OCI-LY1 (cell line): ENCODE results near the gene FANCI.

Source experiments
- CTCF ChIP-seq: fragments of 200-600 bp; sonication (generic), shearing (Covaris generic); IDR thresholded peaks from 2 replicates; pipeline ENCODE4 v1.5.1; 2017; ENCODE audit warnings: mild to moderate bottlenecking, antibody characterized with exemption, low read length, moderate library complexity, mixed read lengths
- EZH2 ChIP-seq: fragments of 200-600 bp; sonication (generic), shearing (Covaris generic); IDR thresholded peaks from 2 replicates; pipeline ENCODE4 v1.8.0; 2017; ENCODE audit warnings: borderline replicate concordance, mixed run types, mild to moderate bottlenecking, antibody characterized with exemption, low read length, moderate library complexity, mixed read lengths

GRCh38 chr15:89358435-89358754 is 114.6 kb downstream of the FANCI start:
- TF ChIP-seq CTCF: no peak
- TF ChIP-seq EZH2: no peak
